Measurements from ENCODE around the gene STK36.

- no peak for TF ChIP-seq CTCF (IDR thresholded peaks at IDR 0.05)
- no peak for TF ChIP-seq POLR2AphosphoS5 (IDR thresholded peaks at IDR 0.05)
Measured at GRCh38 chr2:218746470-218746795, 74.5 kb downstream of the STK36 start.

Data from sigmoid colon (tissue), 4 donors.